Measurements from ENCODE around the gene LGI4.
"Not testable (repeated sequence)": the region's sequence is repeated elsewhere in the genome, so short reads cannot be mapped to it uniquely, and the experiment has no call there.

Gene LGI4

DNA sequence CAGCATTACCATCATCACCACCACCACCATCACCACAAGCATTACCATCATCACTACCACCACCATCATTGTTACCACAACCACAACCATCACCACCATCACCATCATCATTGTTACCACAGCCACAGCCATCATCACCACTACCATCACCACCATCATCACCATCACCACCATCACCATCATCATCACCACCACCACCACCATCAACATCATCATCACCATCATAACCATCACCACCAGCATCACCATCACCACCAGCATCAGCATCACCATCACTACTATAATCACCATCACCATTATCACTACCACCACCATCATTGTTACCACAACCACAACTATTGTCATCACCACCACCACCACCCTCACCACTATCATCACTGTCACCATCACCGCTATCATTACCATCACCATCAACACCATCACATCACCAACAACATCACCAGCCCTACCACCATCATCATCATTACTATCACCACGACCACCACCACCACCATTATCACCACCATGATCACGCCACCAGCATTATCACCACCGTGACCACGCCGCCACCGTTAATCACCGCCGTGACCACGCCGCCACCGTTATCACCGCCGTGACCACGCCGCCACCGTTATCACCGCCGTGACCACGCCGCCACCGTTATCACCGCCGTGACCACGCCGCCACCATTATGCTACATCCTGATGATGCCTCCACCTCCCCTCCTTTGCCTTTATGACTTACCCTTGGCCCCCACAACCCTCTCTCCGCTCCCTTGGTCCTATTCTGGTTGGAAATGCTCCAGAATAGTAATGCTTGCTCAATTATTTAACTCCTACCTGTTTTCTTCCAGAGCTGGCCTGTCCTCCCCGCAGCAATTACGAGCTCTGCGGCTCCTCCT is 29.2 kb downstream of the LGI4 start:
- DNase-seq (ENCODE audit: low read depth), result no peak

DNA sequence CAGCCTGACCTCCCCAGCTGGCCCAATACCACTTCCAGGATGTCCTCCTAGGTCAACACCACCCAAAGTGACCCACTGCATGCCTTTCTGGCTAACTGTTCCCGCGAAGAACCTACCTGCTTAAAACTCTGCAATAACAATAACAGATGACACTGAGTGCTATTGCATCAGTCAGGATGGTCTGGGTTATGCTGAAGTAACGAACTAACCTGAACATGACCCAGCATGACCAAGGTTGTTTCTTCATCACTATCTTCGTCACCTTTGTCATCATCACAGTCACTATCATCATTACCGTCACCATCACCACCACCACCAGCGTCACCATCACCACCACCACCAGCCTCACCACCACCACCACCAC is 29.8 kb downstream of the LGI4 start:
- DNase-seq (ENCODE audit: low read depth), result no peak

- no peak for DNase-seq (ENCODE audit: low read depth)
Observed at GRCh38 chr19:35104361-35104760, 30.5 kb downstream of the LGI4 start.

GRCh38 chr19:35103614-35104013 is 31.2 kb downstream of the LGI4 start:
- DNase-seq (ENCODE audit: low read depth), result not testable (repeated sequence)

DNA sequence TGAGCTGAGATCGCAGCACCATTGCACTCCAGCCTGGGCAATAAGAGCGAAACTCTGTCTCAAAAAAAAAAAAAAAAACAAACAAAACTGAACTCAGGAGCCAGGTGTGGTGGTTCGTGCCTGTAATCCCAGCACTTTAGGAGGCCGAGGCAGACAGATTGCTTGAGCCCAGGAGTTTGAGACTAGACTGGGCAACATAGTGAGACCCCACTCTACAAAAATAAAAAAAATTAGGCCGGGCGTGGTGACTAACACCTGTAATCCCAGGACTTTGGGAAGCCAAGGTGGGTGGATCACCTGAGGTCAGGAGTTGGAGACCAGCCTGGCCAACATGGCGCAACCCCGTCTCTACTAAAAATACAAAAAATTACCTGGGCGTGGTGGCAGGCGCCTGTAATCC is 32.9 kb downstream of the LGI4 start:
- DNase-seq (ENCODE audit: low read depth), result not testable (repeated sequence)

DNA sequence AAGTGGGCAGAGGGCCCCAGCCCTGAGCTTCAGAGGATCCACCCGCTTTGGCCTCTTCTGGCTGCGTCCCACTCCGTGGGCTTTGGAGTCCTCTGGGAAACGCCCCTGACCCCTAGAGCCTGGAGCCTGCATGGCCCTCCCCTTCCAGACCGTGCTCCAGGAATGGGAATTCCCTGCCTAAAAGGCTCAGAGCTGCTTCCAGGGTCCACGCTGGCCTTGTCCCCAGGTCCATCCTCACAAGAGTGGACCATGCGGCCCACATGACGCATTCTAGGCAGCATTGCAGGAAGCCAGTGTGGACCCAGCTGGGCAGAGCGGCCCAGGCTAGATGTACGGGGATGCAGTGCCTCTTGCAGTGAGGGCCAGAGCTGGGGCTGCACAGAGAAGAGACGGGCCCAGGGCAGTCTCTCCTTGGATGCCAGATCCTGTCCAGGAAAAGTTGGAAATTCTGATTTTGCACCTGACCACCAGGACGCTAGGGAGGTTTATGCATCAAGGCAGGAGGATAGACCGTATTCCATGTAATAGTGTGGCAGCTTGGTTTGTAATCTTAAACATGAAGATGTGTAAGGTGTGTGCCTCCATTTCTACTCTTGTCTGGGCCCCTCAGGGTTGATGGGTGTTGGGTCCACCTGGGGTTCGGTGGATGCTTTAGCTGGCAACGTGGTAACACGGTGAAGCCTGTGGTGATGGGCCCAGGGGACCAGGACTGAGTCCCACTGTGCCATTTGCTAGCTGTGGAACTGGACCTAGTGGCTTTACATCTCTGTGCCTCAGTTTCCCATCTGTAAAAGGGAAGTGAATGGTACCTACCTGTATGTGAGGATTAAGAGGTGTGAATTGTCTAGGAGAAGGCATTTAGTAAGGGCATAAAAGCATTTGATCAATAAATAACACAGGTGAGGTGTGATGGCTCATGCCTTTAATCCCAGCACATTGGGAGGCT is 34.0 kb downstream of the LGI4 start:
- DNase-seq (ENCODE audit: low read depth), result no peak

- DNase-seq (ENCODE audit: low read depth), result no peak
Observed at GRCh38 chr19:35099897-35100275, 35.0 kb downstream of the LGI4 start.

DNA sequence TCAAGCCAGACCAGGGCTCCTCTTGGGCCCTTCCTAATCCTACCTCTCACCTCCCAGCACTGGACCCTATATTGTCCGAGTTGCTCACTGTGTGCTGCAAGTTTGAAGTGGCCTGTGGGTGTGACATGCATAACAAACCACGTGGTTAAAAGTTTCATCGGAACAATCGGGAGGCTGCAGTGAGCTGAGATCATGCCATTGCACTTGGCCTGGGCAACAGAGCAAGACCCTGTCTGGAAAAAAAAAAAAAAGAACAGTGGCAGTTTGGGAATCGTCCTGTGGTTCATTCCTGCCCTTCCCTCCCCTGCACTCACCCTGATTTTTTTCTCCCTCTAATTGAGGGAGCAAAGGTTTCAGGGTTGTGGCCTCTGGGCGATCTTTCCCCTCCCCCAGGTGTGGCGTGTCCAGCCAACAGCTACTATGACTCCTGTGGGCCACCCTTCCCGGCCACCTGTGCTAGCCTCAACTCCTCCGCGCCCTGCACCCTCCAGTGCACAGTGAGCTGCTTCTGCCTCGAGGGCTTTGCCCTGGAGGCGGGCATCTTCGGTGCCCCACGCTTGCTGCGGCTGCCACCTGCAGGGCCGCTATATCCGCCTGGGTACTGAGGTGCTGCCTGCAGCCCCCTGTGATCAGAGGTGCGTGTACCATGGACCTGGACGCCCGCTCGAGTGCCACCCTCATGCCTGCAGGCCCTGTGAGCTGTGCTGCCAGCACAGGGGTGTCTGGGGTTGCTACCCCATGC is 35.5 kb downstream of the LGI4 start:
- DNase-seq (ENCODE audit: low read depth), result no peak

- no peak for DNase-seq (ENCODE audit: low read depth)
Observed at GRCh38 chr19:35098413-35099049, 36.3 kb downstream of the LGI4 start.

- DNase-seq (ENCODE audit: low read depth), result no peak
Observed at GRCh38 chr19:35095667-35096368, 39.0 kb downstream of the LGI4 start.

DNA sequence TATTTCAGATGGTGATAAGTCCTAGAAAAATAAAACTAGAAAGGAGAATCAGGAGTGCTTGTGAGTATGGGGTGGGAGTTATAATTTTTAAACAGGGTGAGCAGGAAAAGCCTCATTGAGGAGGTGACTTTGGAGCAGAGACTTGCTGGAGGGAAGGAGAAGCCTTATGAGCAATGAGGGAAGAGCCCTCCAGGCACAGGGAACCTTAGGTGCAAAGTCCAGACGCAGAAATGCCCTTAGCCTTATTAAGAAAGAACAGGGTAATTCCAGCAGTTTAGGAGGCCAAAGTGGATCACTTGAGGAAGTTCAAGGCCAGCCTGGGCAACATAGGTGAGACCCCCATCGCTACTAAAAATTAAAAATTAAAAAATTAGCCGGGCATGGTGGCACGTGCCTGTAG is 40.2 kb downstream of the LGI4 start:
- DNase-seq (ENCODE audit: low read depth), result no peak

DNA sequence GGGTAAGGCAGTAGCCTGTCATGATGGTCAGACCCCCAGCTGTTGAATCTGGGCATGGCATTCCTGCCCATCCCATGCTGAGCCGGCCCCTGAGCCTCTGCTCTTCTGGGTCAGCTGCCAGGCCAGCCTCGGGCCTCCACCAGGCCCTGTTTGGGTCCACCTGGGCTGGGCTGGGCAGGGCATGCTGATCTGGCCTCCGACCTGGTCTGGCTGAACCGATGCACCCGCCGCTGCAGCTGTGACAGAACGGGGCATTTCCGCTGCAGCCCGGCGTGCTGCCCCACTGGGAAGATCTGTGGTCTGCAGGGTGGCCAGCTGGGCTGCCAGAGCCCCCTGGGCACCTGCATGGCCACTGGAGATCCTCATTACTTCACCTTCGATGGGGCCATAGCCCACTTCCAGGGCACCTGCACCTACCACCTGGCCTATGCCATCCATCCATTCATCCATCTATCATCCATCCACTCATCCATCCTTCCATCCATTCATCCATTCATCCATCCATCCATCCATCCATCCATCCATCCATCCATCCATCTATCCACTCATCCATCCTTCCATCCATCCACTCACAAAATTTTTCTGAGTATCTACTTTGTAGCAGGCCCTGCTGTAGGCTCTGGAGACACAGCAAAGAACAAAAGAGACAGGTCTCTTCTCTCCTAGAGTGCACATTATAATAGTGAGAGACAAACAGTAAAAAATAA is 40.8 kb downstream of the LGI4 start:
- DNase-seq (ENCODE audit: low read depth), result no peak

GRCh38 chr19:35093430-35093829 is 41.4 kb downstream of the LGI4 start:
- DNase-seq (ENCODE audit: low read depth), result no peak

- DNase-seq (ENCODE audit: low read depth), result peak; percentile 4
Observed at GRCh38 chr19:35090506-35091214, 44.2 kb downstream of the LGI4 start.

GRCh38 chr19:35090160-35090505 is 44.7 kb downstream of the LGI4 start:
- DNase-seq (ENCODE audit: low read depth), result no peak

- no peak for DNase-seq (ENCODE audit: low read depth)
Observed at GRCh38 chr19:35089554-35089953, 45.3 kb downstream of the LGI4 start.

GRCh38 chr19:35088131-35088913 is 46.5 kb downstream of the LGI4 start:
- DNase-seq (ENCODE audit: low read depth), result no peak

DNA sequence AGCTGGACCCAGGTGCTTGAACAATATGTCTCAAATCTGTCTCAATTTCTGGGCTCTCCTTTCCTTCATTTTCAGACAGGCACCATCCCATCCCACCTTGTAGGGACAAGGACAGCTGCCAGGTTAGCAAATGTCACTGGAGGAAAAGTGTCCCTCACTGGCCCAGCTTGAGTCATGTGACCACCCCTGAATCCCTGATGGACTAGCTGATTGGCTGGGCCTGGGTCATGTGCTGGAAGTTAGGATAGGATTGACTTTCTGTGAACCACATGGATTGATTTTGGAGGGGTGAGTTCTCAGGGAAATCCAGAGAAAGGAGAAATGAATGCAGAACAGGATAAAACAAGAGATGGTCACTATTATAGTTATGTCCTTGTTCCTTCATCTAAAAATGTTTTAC is 47.5 kb downstream of the LGI4 start:
- no peak for DNase-seq (ENCODE audit: low read depth)

DNA sequence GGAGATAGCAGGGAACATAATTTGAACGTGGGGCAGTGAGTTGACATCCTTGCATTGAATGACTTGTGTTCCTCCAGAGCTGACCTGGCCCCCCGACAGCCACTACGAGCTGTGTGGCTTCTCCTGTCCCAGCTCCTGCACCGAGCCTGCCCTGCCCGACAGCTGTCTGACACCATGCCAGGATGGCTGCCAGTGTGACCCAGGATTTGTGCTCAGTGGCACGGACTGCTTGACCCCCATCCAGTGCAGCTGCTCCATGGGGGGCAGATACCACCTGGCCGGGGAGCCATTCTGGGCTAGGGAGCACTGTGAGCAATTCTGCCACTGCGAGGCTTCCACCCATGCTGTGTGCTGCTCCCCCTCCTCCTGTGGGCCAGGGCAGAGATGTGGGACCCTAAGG is 48.4 kb downstream of the LGI4 start:
- DNase-seq (ENCODE audit: low read depth), result no peak

Measured in stimulated activated CD8-positive, alpha-beta memory T cell treated with anti-CD3 and anti-CD28 coated beads, Interleukin-12 subunit alpha, Interleukin-12 subunit beta, amount 100 ng/mL, for 4 hours (primary cell).